HG03175 (cell line): ENCODE measurements around the gene CD14.
A peak's percentile ranks its signal among the peaks of the same experiment; 100 is the strongest.
"Not testable (repeated sequence)": the region's sequence is repeated elsewhere in the genome, so short reads cannot be mapped to it uniquely, and the experiment has no call there.

Experiments
- ATAC-seq: cut with Tn5 transposase; IDR thresholded peaks from one replicate; pipeline ENCODE4 v1.9.1; 2021; ENCODE audit warnings: mild to moderate bottlenecking, moderate library complexity; ENCODE audit not compliant: unreplicated experiment

The CD14 gene

GRCh38 chr5:140633021-140633471 is at the start of gene CD14:
CD14 (minus strand) TSS chr5:140633175; CDS start chr5:140633071, 104 bp downstream.
- ATAC-seq = peak; percentile 4

- no peak for ATAC-seq
Measured at GRCh38 chr5:140678993-140679392, 46.0 kb upstream of the CD14 start.

DNA sequence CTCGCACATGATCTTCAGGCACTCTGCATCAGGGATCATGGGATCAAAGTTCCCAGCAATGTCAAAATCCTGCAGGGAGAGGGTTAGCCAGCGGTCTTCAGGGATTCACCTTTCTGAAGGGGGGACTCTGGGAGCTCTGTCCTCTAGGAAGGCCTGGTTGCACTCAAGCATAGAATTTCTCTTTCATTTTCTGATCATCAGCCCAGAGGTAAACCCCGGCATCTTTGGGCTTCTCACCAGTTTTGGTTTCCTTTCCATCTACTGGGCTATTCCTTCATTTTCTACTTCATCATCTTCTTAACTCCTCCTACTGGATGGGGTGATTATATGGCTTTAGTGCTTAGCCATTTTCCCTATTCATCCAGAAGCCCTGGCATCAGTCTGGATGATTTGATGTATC is 45.0 kb upstream of the CD14 start:
- ATAC-seq = peak; percentile 53

DNA sequence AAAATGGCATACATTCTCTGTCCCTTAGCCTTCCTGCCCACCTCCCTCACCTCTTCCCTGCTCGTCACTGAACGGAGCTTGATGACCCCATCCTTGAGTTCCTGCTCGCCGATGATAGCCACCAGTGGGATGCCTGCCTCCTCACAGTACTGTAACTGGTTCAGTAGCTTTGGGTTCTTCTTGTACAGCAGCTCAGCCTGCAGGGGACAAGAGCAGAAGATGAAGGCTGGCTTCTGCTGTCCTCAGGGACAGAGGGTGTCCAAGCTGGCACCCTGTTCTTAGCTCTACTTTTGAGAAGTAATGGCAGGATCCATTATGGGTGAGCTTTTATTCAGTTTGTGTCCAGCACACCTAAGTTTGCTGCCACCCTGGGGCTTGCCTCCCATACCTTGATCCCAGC is 41.7 kb upstream of the CD14 start:
- ATAC-seq = no peak

- ATAC-seq = no peak
Measured at GRCh38 chr5:140674211-140674610, 41.2 kb upstream of the CD14 start.

DNA sequence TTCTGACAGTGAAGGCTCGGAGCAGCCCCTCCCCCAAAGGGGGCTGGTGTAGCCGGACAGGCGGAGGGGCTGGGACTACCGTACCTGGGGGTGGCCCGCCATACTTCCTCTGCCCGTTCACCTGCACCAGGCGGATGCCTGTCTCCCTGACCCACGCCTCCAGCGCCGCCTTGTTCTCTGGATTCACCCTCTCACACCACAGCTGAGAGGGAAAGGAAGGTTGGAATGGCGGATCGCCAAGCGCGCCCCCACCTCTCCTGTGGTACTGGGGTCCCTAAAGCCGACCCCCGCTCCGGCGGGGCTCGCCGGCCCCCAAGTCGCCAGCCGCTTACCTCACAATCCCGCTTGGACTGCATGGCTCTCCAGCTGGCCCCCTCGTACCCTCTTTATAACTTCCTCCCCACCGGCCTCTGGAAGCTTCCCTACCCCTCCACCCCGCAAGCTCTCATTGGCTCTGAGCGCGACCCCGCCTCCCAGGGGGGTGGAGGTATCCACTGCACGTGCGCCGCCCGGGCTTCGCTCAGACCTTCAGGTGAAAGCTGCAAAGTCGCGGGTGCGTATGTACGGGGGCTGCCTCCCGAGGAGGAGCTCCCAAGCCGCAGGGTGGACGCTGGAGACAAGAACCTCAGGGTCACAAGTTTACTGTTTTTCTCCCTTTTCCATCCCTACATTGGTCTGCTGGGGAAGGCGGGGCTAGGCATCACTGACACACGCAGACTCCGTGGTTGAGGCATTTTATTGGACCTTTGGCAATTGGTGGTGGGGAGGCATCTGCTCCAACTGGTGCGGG is 40.4 kb upstream of the CD14 start, which contains the start of gene DND1:
TSS of gene DND1 (minus strand) at position 390 of the 790 bp plus-strand sequence. CDS start at position 356, 34 bp downstream.
- ATAC-seq = no peak

- ATAC-seq = no peak
Measured at GRCh38 chr5:140672455-140673186, 39.6 kb upstream of the CD14 start.

GRCh38 chr5:140671472-140672125 is 38.6 kb upstream of the CD14 start:
- ATAC-seq = no peak

- ATAC-seq = not testable (repeated sequence)
Measured at GRCh38 chr5:140671035-140671434, 38.1 kb upstream of the CD14 start.

GRCh38 chr5:140664359-140665119 is 31.6 kb upstream of the CD14 start, which contains the start of gene WDR55:
WDR55 (plus strand) TSS chr5:140664904; CDS start chr5:140664913, 9 bp downstream.
- ATAC-seq = peak; percentile 97

GRCh38 chr5:140664030-140664358 is 31.0 kb upstream of the CD14 start:
- ATAC-seq = no peak

DNA sequence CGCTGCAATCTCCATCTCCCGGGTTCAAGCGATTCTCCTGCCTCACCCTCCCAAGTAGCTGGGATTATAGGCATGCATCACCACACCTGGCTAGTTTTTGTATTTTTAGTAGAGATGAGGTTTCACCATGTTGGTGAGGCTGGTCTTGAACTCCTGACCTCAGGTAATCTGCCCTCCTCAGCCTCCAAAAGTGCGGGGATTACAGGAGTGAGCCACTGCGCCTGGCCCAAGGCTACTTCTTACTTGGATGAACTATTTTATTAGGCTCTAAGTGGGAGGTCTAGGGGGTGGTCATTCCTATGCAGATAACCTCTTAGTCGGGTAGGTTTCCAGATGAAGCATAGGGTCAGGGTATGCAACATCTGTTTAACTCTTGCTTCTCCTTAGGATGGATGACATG is 27.4 kb upstream of the CD14 start:
- ATAC-seq = not testable (repeated sequence)

DNA sequence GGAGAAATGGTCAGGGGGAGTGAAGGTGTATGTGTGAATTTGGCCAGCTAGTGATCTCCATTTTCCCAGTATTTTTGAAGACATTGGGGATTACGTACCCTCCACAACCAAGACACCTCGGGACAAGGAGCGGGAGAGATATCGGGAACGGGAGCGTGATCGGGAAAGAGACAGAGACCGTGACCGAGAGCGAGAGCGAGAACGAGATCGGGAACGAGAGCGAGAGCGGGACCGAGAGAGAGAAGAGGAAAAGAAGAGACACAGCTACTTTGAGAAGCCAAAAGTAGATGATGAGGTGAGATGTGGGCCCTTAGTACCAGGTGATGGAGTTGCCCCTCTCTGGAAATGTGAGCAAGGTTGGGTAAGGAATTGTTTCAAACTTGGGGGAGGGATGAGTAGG is 25.9 kb upstream of the CD14 start:
- ATAC-seq = no peak

GRCh38 chr5:140647042-140647419 is 14.1 kb upstream of the CD14 start:
- ATAC-seq = no peak

- no peak for ATAC-seq
Measured at GRCh38 chr5:140642718-140643117, 9.7 kb upstream of the CD14 start.

- ATAC-seq = no peak
Measured at GRCh38 chr5:140641716-140642115, 8.7 kb upstream of the CD14 start.

GRCh38 chr5:140639148-140639981 is 6.4 kb upstream of the CD14 start, which contains the start of gene TMCO6:
TMCO6 (plus strand) TSS chr5:140639451; CDS start chr5:140639528, 77 bp downstream.
- peak; percentile 94 for ATAC-seq

- ATAC-seq = not testable (repeated sequence)
Measured at GRCh38 chr5:140638898-140639147, 5.8 kb upstream of the CD14 start.

DNA sequence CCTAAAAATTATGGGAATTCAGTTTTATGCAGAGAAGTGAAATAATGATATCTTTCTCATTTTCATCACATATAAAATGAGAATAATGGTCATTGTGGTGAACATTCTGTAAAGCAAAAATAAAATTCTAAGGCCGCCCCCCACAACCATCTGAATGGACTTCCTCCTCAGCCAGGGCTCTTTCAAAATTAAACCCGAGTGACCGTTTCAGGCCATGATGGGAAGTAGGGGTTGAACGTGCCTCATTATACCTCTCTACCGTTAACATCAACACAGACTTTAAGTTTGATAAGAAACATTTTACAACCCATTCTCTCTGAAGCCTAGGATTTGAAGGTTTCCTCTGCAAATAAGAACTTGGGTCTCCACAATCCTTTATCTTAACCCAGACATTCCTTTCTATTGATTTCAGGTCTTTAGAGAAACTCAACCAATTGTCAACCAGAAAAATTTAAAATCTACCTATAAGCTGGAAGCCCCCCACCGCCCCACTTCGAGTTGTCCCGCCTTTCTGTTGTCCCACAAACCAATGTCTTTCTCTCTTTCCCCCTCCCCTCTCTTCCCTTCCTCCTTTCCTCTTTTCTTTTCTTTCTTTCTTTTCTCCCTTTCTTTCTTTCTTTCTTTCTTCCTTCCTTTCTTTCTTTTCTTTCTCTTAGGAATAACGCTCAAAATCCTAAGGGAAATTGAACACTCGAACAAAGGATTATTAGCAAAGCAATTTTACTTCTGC is 4.6 kb upstream of the CD14 start:
- no peak for ATAC-seq
